Measurements from ENCODE around the gene OPA1. TPM values are rescaled to one million over a fixed set of nuclear protein-coding genes. Genes with fewer than 3 reads are reported as not detected.

OPA1 gene
- total and polyA plus RNA-seq, 2 experiments from 2014 or later = 24.9 to 89.9 TPM

- Histone ChIP-seq H3K27ac (ENCODE audit: low read depth) (no peak overlapping the region), H2AFZ (no peak overlapping the region), H3F3A (replicated peaks; ENCODE audit: low read depth) (no peaks in the 10 kb centered on the region), H3K4me1 (ENCODE audit: insufficient read depth) (no peaks in the 10 kb centered on the region), H3K9me2 (ENCODE audit: insufficient read depth) (no peaks in the 10 kb centered on the region), H3K27me3 (ENCODE audit: insufficient read depth) (no peaks in the 10 kb centered on the region), H3K4me2 (no peak overlapping the region), H4K20me1 (replicated peaks; ENCODE audit: insufficient read depth) (no peaks in the 10 kb centered on the region), H3K79me2 (replicated peaks; ENCODE audit: insufficient read depth) (no peaks in the 10 kb centered on the region), H3K4me3 (no peak overlapping the region), H3K36me3 (ENCODE audit: insufficient read depth) (no peaks in the 10 kb centered on the region)
- no peak for DNase-seq (ENCODE audit: low spot score)
- Mint-ChIP-seq H3K27me3 (ENCODE audit: insufficient read depth, low read depth, poor library complexity) (no peaks in the 10 kb centered on the region), H3K27ac (no peak overlapping the region), H3K4me3 (no peak overlapping the region), H3K4me1 (peaks cover 6% of the 10 kb centered on the region; the same call in 2 of the 3 replicates), H3K36me3 (ENCODE audit: low read depth) (peaks cover 11% of the 10 kb centered on the region), H3K9me3 (no peaks in the 10 kb centered on the region)
- no peak for ATAC-seq
- TF ChIP-seq REST (IDR thresholded peaks at IDR 0.05; ENCODE audit: unreplicated experiment) = no peak
- no peak for TF ChIP-seq CTCF (conservative IDR thresholded peaks at IDR 0.05; ENCODE audit: low read depth in 2 of 2)
- TF ChIP-seq POLR2AphosphoS5 (IDR thresholded peaks at IDR 0.05; ENCODE audit: low read depth) = no peak
- no peak for TF ChIP-seq ZNF114 (CRISPR knock-in tag; IDR thresholded peaks at IDR 0.05)
- TF ChIP-seq ZNF331 (CRISPR knock-in tag; IDR thresholded peaks at IDR 0.05; ENCODE audit: low read depth) = no peak
- no peak for TF ChIP-seq STAT1 (IDR thresholded peaks at IDR 0.05; ENCODE audit: unreplicated experiment)
- no peak for TF ChIP-seq EZH2phosphoT487 (IDR thresholded peaks at IDR 0.05; ENCODE audit: unreplicated experiment)
- no peak for TF ChIP-seq ETS1 (IDR thresholded peaks at IDR 0.05)
- TF ChIP-seq ZNF462 (CRISPR knock-in tag; IDR thresholded peaks at IDR 0.05) = no peak
- no peak for TF ChIP-seq EZH2 (IDR thresholded peaks at IDR 0.05; ENCODE audit: low read depth, unreplicated experiment)
Observed at GRCh38 chr3:193677734-193678133, 84.7 kb downstream of the OPA1 start.

All from GM23338 (cell line).